ENCODE data around the gene CNBP.
A peak's percentile ranks its signal among the peaks of the same experiment; 100 is the strongest.
"Not testable (repeated sequence)": the region's sequence is repeated elsewhere in the genome, so short reads cannot be mapped to it uniquely, and the experiment has no call there.

The CNBP gene

GRCh38 chr3:129183569-129184395, at the start of gene CNBP:
Gene CNBP (minus strand): TSS chr3:129183896. CDS start chr3:129171757, 12,139 bp downstream.
- Mint-ChIP-seq H3K4me3 (peak within 1 kb of the TSS; percentile 100), H3K9me3 (no peaks in the 10 kb centered on the region), H3K27ac (peak within 1 kb of the TSS; percentile 100), H3K27me3 (no peaks in the 10 kb centered on the region), H3K4me1 (peaks cover 23% of the 10 kb centered on the region), H3K36me3 (peaks cover 9% of the 10 kb centered on the region)
- ATAC-seq (ENCODE audit: low read depth) = peak; percentile 96
- DNase-seq (ENCODE audit: low spot score in 2 of 2) = peak; percentile 91 to 94

GRCh38 chr3:129231331-129232119, 47.8 kb upstream of the CNBP start:
- Mint-ChIP-seq H3K27ac (peak overlapping the region; percentile 79), H3K4me3 (no peak overlapping the region), H3K36me3 (no peaks in the 10 kb centered on the region), H3K4me1 (peaks cover 37% of the 10 kb centered on the region), H3K27me3 (no peaks in the 10 kb centered on the region), H3K9me3 (no peaks in the 10 kb centered on the region)
- DNase-seq (ENCODE audit: low spot score in 2 of 2) = no peak
- no peak for ATAC-seq (ENCODE audit: low read depth)

- Mint-ChIP-seq H3K4me3 (no peak overlapping the region), H3K9me3 (no peaks in the 10 kb centered on the region), H3K27ac (peak overlapping the region; percentile 14), H3K36me3 (no peaks in the 10 kb centered on the region), H3K4me1 (peaks cover 37% of the 10 kb centered on the region), H3K27me3 (no peaks in the 10 kb centered on the region)
- ATAC-seq (ENCODE audit: low read depth) (no peak), DNase-seq (ENCODE audit: low spot score in 2 of 2) (no peak)
Observed at GRCh38 chr3:129230311-129231019, 46.8 kb upstream of the CNBP start.

- H3K4me3 Mint-ChIP-seq = no peak overlapping the region
- no peaks in the 10 kb centered on the region for H3K27me3 Mint-ChIP-seq
- H3K36me3 Mint-ChIP-seq = no peaks in the 10 kb centered on the region
- no peak for ATAC-seq (ENCODE audit: low read depth)
- H3K27ac Mint-ChIP-seq = no peak overlapping the region
- H3K9me3 Mint-ChIP-seq = no peaks in the 10 kb centered on the region
- DNase-seq (ENCODE audit: low spot score in 2 of 2) = no peak
- peaks cover 36% of the 10 kb centered on the region for H3K4me1 Mint-ChIP-seq
Observed at GRCh38 chr3:129228891-129229585, 45.3 kb upstream of the CNBP start.

GRCh38 chr3:129226374-129226773, 42.7 kb upstream of the CNBP start:
- Mint-ChIP-seq H3K27me3 (no peaks in the 10 kb centered on the region), H3K27ac (no peak overlapping the region), H3K9me3 (no peaks in the 10 kb centered on the region), H3K4me3 (no peak overlapping the region), H3K36me3 (no peaks in the 10 kb centered on the region), H3K4me1 (peaks cover 23% of the 10 kb centered on the region)
- DNase-seq (ENCODE audit: low spot score in 2 of 2) (no peak), ATAC-seq (ENCODE audit: low read depth) (no peak)

GRCh38 chr3:129224984-129225393, 41.3 kb upstream of the CNBP start:
- H3K27me3 Mint-ChIP-seq = no peaks in the 10 kb centered on the region
- DNase-seq (ENCODE audit: low spot score in 2 of 2) (no peak), ATAC-seq (ENCODE audit: low read depth) (no peak)
- H3K36me3 Mint-ChIP-seq = no peaks in the 10 kb centered on the region
- peak overlapping the region; percentile 17 for H3K27ac Mint-ChIP-seq
- no peaks in the 10 kb centered on the region for H3K9me3 Mint-ChIP-seq
- peaks cover 21% of the 10 kb centered on the region for H3K4me1 Mint-ChIP-seq
- H3K4me3 Mint-ChIP-seq = no peak overlapping the region

GRCh38 chr3:129224387-129224786, 40.7 kb upstream of the CNBP start:
- not testable (repeated sequence) for H3K9me3 Mint-ChIP-seq; H3K4me3 Mint-ChIP-seq; DNase-seq (ENCODE audit: low spot score in 2 of 2); H3K36me3 Mint-ChIP-seq; ATAC-seq (ENCODE audit: low read depth); H3K27me3 Mint-ChIP-seq
- H3K4me1 Mint-ChIP-seq = peaks cover 17% of the 10 kb centered on the region
- peak overlapping the region; percentile 17 for H3K27ac Mint-ChIP-seq

GRCh38 chr3:129218742-129219141, 35.0 kb upstream of the CNBP start:
- ATAC-seq (ENCODE audit: low read depth) = no peak
- Mint-ChIP-seq H3K9me3 (no peaks in the 10 kb centered on the region), H3K4me3 (no peak overlapping the region), H3K27me3 (peaks cover 2% of the 10 kb centered on the region), H3K36me3 (no peaks in the 10 kb centered on the region), H3K4me1 (no peaks in the 10 kb centered on the region), H3K27ac (no peak overlapping the region)
- DNase-seq (ENCODE audit: low spot score in 2 of 2) = no peak

- peaks cover 3% of the 10 kb centered on the region for H3K27me3 Mint-ChIP-seq
- no peak overlapping the region for H3K4me3 Mint-ChIP-seq
- H3K4me1 Mint-ChIP-seq = no peaks in the 10 kb centered on the region
- ATAC-seq (ENCODE audit: low read depth) (no peak), DNase-seq (ENCODE audit: low spot score in 2 of 2) (no peak)
- no peak overlapping the region for H3K27ac Mint-ChIP-seq
- H3K9me3 Mint-ChIP-seq = no peaks in the 10 kb centered on the region
- H3K36me3 Mint-ChIP-seq = no peaks in the 10 kb centered on the region
Observed at GRCh38 chr3:129213238-129213637, 29.5 kb upstream of the CNBP start.

- no peaks in the 10 kb centered on the region for H3K9me3 Mint-ChIP-seq
- H3K4me1 Mint-ChIP-seq = no peaks in the 10 kb centered on the region
- no peak for ATAC-seq (ENCODE audit: low read depth)
- no peak for DNase-seq (ENCODE audit: low spot score in 2 of 2)
- H3K27ac Mint-ChIP-seq = no peak overlapping the region
- no peaks in the 10 kb centered on the region for H3K36me3 Mint-ChIP-seq
- H3K27me3 Mint-ChIP-seq = peaks cover 3% of the 10 kb centered on the region
- H3K4me3 Mint-ChIP-seq = no peak overlapping the region
Observed at GRCh38 chr3:129211772-129212171, 28.1 kb upstream of the CNBP start.

- H3K9me3 Mint-ChIP-seq = no peaks in the 10 kb centered on the region
Observed at GRCh38 chr3:129211345-129211744, 27.6 kb upstream of the CNBP start.

GRCh38 chr3:129207479-129207878, 23.8 kb upstream of the CNBP start:
- H3K4me3 Mint-ChIP-seq = no peak overlapping the region
- no peaks in the 10 kb centered on the region for H3K9me3 Mint-ChIP-seq
- DNase-seq (ENCODE audit: low spot score in 2 of 2) = no peak
- no peak for ATAC-seq (ENCODE audit: low read depth)
- no peaks in the 10 kb centered on the region for H3K4me1 Mint-ChIP-seq
- no peak overlapping the region for H3K27ac Mint-ChIP-seq
- no peaks in the 10 kb centered on the region for H3K36me3 Mint-ChIP-seq
- H3K27me3 Mint-ChIP-seq = peaks cover 3% of the 10 kb centered on the region

More at GRCh38 chr3:129211345-129211744, 27.6 kb upstream of the CNBP start:
- H3K36me3 Mint-ChIP-seq = no peaks in the 10 kb centered on the region
- H3K4me3 Mint-ChIP-seq = no peak overlapping the region
- ATAC-seq (ENCODE audit: low read depth) = no peak
- no peak overlapping the region for H3K27ac Mint-ChIP-seq
- no peak for DNase-seq (ENCODE audit: low spot score in 2 of 2)
- no peaks in the 10 kb centered on the region for H3K4me1 Mint-ChIP-seq
- peaks cover 3% of the 10 kb centered on the region for H3K27me3 Mint-ChIP-seq

- H3K27me3 Mint-ChIP-seq = peaks cover 3% of the 10 kb centered on the region
- ATAC-seq (ENCODE audit: low read depth) = no peak
- H3K9me3 Mint-ChIP-seq = no peaks in the 10 kb centered on the region
- H3K4me3 Mint-ChIP-seq = no peak overlapping the region
- H3K4me1 Mint-ChIP-seq = no peaks in the 10 kb centered on the region
- no peak overlapping the region for H3K27ac Mint-ChIP-seq
- DNase-seq (ENCODE audit: low spot score in 2 of 2) = no peak
- no peaks in the 10 kb centered on the region for H3K36me3 Mint-ChIP-seq
Observed at GRCh38 chr3:129205109-129205832, 21.6 kb upstream of the CNBP start.

Data from memory B cell (primary cell).